H1 (cell line): ENCODE results near the gene EMC6. TPM values are rescaled to one million over a fixed set of nuclear protein-coding genes. Genes with fewer than 3 reads are reported as not detected.

Experiments
- CTCF ChIA-PET: fragments of 300-600 bp; sonication (Branson Sonifier 250); formaldehyde crosslinking; loops from one replicate; lab custom pipeline; 2021; ENCODE audit not compliant: partially characterized antibody; lab: Charles Lee
- POLR2A ChIA-PET: fragments of 300-600 bp; sonication (Branson Sonifier 250); formaldehyde crosslinking; loops from one replicate; lab custom pipeline; 2021; ENCODE audit warnings: inconsistent platforms; ENCODE audit not compliant: partially characterized antibody; lab: Charles Lee
- DNase-seq, 2 experiments: peaks; one replicate each; pipeline versions ENCODE4 v3.0.0 to v3.0.0-alpha.2; 2010 to 2022; ENCODE audit warnings: low spot score in 2 of 2, low read depth in 1 of 2, mixed read lengths in 1 of 2
- FAIRE-seq: peaks from 2 replicates; lab custom pipeline; 2011; peaks lifted over from hg19 to GRCh38; lab: Jason Lieb, UNC
- H2AFZ ChIP-seq: 2 replicates; pipeline ENCODE4 v1.8.1; 2012; ENCODE audit warnings: low read length, inconsistent platforms
- H2AK5ac ChIP-seq: 2 replicates; pipeline ENCODE4 v1.6.1; 2013; ENCODE audit warnings: low read depth, low read length
- H2BK120ac ChIP-seq: replicated peaks from 2 replicates; pipeline ENCODE3; 2013; ENCODE audit warnings: low read depth, low read length, inconsistent platforms
- H2BK12ac ChIP-seq: 2 replicates; pipeline ENCODE4 v1.6.1; 2013; ENCODE audit warnings: low read depth, low read length
- H2BK15ac ChIP-seq: 2 replicates; pipeline ENCODE4 v1.6.1; 2013; ENCODE audit warnings: low read length
- H2BK20ac ChIP-seq: 2 replicates; pipeline ENCODE4 v1.6.1; 2013; ENCODE audit warnings: low read length
- H2BK5ac ChIP-seq: 2 replicates; pipeline ENCODE4 v1.6.1; 2013; ENCODE audit warnings: low read depth, low read length
- H3K14ac ChIP-seq: 2 replicates; pipeline ENCODE4 v1.6.1; 2013; ENCODE audit warnings: inconsistent platforms; ENCODE audit not compliant: insufficient read length
- H3K18ac ChIP-seq: 2 replicates; pipeline ENCODE4 v1.6.1; 2013; ENCODE audit warnings: low read length; ENCODE audit errors: extremely low read depth
- H3K23ac ChIP-seq: 2 replicates; pipeline ENCODE4 v1.6.1; 2013; ENCODE audit warnings: inconsistent platforms; ENCODE audit not compliant: insufficient read length
- H3K23me2 ChIP-seq: 2 replicates; pipeline ENCODE4 v1.6.1; 2013; ENCODE audit warnings: low read depth, low read length
- H3K27ac ChIP-seq: 2 replicates; pipeline ENCODE4 v1.6.1; 2011; ENCODE audit warnings: low read depth, low read length, inconsistent platforms
- H3K27me3 ChIP-seq, 4 experiments: replicated peaks in 1 of 4; 1 replicate in 1 of 4; 2 replicates in 3 of 4; pipeline versions ENCODE4 v1.6.1 to v1.8.1; 2011 to 2013; ENCODE audit warnings: low read length in 3 of 4, mild to moderate bottlenecking in 3 of 4, inconsistent platforms in 2 of 4, mixed read lengths in 2 of 4, moderate library complexity in 1 of 4; ENCODE audit not compliant: control insufficient read depth in 3 of 4, insufficient read depth in 3 of 4; ENCODE audit errors: extremely low read depth in 1 of 4
- H3K36me3 ChIP-seq, 4 experiments: 2 replicates each; pipeline versions ENCODE4 v1.6.1 to v1.8.1; 2011 to 2013; ENCODE audit warnings: mild to moderate bottlenecking in 4 of 4, low read length in 3 of 4, moderate library complexity in 2 of 4, control low read depth in 1 of 4, inconsistent platforms in 1 of 4; ENCODE audit not compliant: insufficient read depth in 4 of 4, control insufficient read depth in 2 of 4
- H3K4ac ChIP-seq: replicated peaks from 2 replicates; pipeline ENCODE3; 2013; ENCODE audit warnings: low read length, low read depth, mixed read lengths, inconsistent platforms; ENCODE audit not compliant: insufficient read length
- H3K4me1 ChIP-seq, 4 experiments: replicated peaks in 1 of 4; 1 replicate in 1 of 4; 2 replicates in 3 of 4; pipeline versions ENCODE4 v1.6.1 to v1.8.1; 2011 to 2013; ENCODE audit warnings: low read length in 3 of 4, inconsistent platforms in 2 of 4, mixed read lengths in 1 of 4; ENCODE audit not compliant: insufficient read depth in 4 of 4, control insufficient read depth in 3 of 4
- H3K4me2 ChIP-seq, 2 experiments: 2 replicates each; pipeline versions ENCODE4 v1.6.1 to v1.8.1; 2011 to 2013; ENCODE audit warnings: low read depth in 2 of 2, low read length in 2 of 2, control low read depth in 1 of 2, inconsistent platforms in 1 of 2, mild to moderate bottlenecking in 1 of 2; ENCODE audit not compliant: insufficient read depth in 1 of 2
- H3K4me3 ChIP-seq, 4 experiments: fragments of 200-600, 300-600 bp in 1 of 4; sonication (generic), shearing (Covaris generic), sonication (Bioruptor Twin) in 1 of 4; 2 replicates each; pipeline versions ENCODE4 v1.5.1 to v1.8.1; 2011 to 2016; ENCODE audit warnings: low read length in 4 of 4, low read depth in 3 of 4, control low read depth in 2 of 4, inconsistent platforms in 2 of 4, mild to moderate bottlenecking in 2 of 4, mixed read lengths in 1 of 4, moderate library complexity in 1 of 4; ENCODE audit not compliant: insufficient read depth in 2 of 4; ENCODE audit errors: extremely low read depth in 1 of 4
- H3K56ac ChIP-seq: replicated peaks from 2 replicates; pipeline ENCODE3; 2013; ENCODE audit warnings: low read depth, mild to moderate bottlenecking, mixed read lengths, low read length, inconsistent platforms; ENCODE audit not compliant: insufficient read length
- H3K79me1 ChIP-seq: 2 replicates; pipeline ENCODE4 v1.6.1; 2013; ENCODE audit warnings: low read depth, low read length, control low read depth
- H3K79me2 ChIP-seq, 2 experiments: 2 replicates each; pipeline versions ENCODE4 v1.6.1 to v1.8.1; 2012 to 2013; ENCODE audit warnings: low read length in 2 of 2, mild to moderate bottlenecking in 2 of 2, inconsistent platforms in 1 of 2; ENCODE audit not compliant: insufficient read depth in 2 of 2, control insufficient read depth in 1 of 2
- H3K9ac ChIP-seq, 4 experiments: replicated peaks in 1 of 4; 1 replicate in 1 of 4; 2 replicates in 3 of 4; pipeline versions ENCODE4 v1.6.1 to v1.8.1; 2011 to 2013; ENCODE audit warnings: low read depth in 3 of 4, low read length in 3 of 4, control low read depth in 2 of 4, mild to moderate bottlenecking in 2 of 4, moderate library complexity in 2 of 4, inconsistent platforms in 1 of 4; ENCODE audit errors: extremely low read depth in 1 of 4
- H3K9me3 ChIP-seq, 2 experiments: 2 replicates each; pipeline versions ENCODE4 v1.6.1 to v1.8.1; 2012 to 2013; ENCODE audit warnings: mild to moderate bottlenecking in 2 of 2, moderate library complexity in 2 of 2, control low read depth in 1 of 2, inconsistent platforms in 1 of 2, low read depth in 1 of 2, low read length in 1 of 2, mixed read lengths in 1 of 2; ENCODE audit not compliant: insufficient read depth in 2 of 2
- H4K20me1 ChIP-seq, 2 experiments: replicated peaks in 1 of 2; 2 replicates each; pipeline versions ENCODE3 to v1.8.1; 2011 to 2013; ENCODE audit warnings: inconsistent platforms in 2 of 2, low read length in 2 of 2, mild to moderate bottlenecking in 1 of 2; ENCODE audit not compliant: insufficient read depth in 2 of 2, control insufficient read depth in 1 of 2
- H4K5ac ChIP-seq: 2 replicates; pipeline ENCODE4 v1.6.1; 2013; ENCODE audit warnings: low read length, low read depth, mixed read lengths, inconsistent platforms; ENCODE audit not compliant: insufficient read length
- H4K8ac ChIP-seq: 2 replicates; pipeline ENCODE4 v1.8.0; 2013; ENCODE audit warnings: mild to moderate bottlenecking, moderate library complexity, low read length, inconsistent platforms; ENCODE audit not compliant: insufficient read depth; ENCODE audit errors: extremely low read depth
- H4K91ac ChIP-seq: replicated peaks from 2 replicates; pipeline ENCODE3; 2013; ENCODE audit warnings: low read length, mixed read lengths, inconsistent platforms; ENCODE audit not compliant: insufficient read length
- ATF2 ChIP-seq: IDR thresholded peaks from 2 replicates; pipeline ENCODE4 v1.6.1; 2012; ENCODE audit warnings: low read length, inconsistent platforms
- CHD2 ChIP-seq: IDR thresholded peaks from 2 replicates; pipeline ENCODE4 v1.6.1; 2012; ENCODE audit warnings: low read length, improper control_type of control experiment
- POU5F1 ChIP-seq: IDR thresholded peaks from 2 replicates; pipeline ENCODE4 v1.6.1; 2011; ENCODE audit warnings: low read depth, mild to moderate bottlenecking, low read length, moderate library complexity
- TCF12 ChIP-seq: IDR thresholded peaks from 2 replicates; pipeline ENCODE4 v1.6.1; 2011; ENCODE audit warnings: low read depth, mild to moderate bottlenecking, low read length
- WGBS, 2 experiments: shearing (Covaris generic) in 1 of 2; methylation state at CpG; one replicate each; pipeline versions ENCODE4 v1.1.6 to v1.1.7; 2013 to 2015; ENCODE audit warnings: low lambda C conversion rate in 2 of 2, mixed read lengths in 2 of 2, inconsistent platforms in 1 of 2, low coverage in 1 of 2, missing lambda C conversion rate in 1 of 2; ENCODE audit not compliant: insufficient replicate concordance in 2 of 2, insufficient coverage in 1 of 2, insufficient read length in 1 of 2; ENCODE audit errors: extremely low coverage in 1 of 2, missing lambda C conversion rate in 1 of 2; 5-methylcytosine and 5-hydroxymethylcytosine counted together
- polyA plus RNA-seq, 7 experiments: library from polyadenylated mRNA; depleted of rRNA in 3 of 7; stranded (reverse) in 5 of 7; unstranded in 2 of 7; fragments of >200 nt in 5 of 7; fragments of 200-250 nt in 2 of 7; gene quantifications; 1 replicate in 5 of 7; 2 replicates in 1 of 7; 4 replicates in 1 of 7; pipeline versions ENCODE4 v1.2.1 to v1.2.3, GENCODE V29; 2011 to 2013; ENCODE audit warnings: missing spikeins in 2 of 7, mixed read lengths in 2 of 7
- total RNA-seq: library from RNA; stranded (reverse); fragmentation: NEBNext Ultra II Directional; extraction: Animal tissue kit (Norgen Biotek cat#: 25700); gene quantifications from 2 replicates; pipeline ENCODE4 v1.2.1, GENCODE V29; 2021

Gene EMC6
- total and polyA plus RNA-seq, 2 of the 8 experiments (the other 6 are each of a cell fraction or from before 2014, with no cell fraction given) = 81.5 to 193 TPM

- no peak overlapping the region for H3K9ac ChIP-seq
- peaks cover 14 to 55% (median 35%) of the 10 kb centered on the region in 4 experiments; a peak in 7 of 8 replicates for H3K36me3 ChIP-seq
These were observed 45.5 kb upstream of the EMC6 start for GRCh38 chr17:3622977-3623594.

More at GRCh38 chr17:3622977-3623594, 45.5 kb upstream of the EMC6 start:
- no peak for FAIRE-seq
- 88% methylated on average over 16 of the region's 16 CpGs; no CpG with 5 or more reads in 1 of the 2 experiments for WGBS, 2 experiments
- H3K23me2 ChIP-seq = no peaks in the 10 kb centered on the region
- H2BK12ac ChIP-seq = no peak overlapping the region
- CTCF ChIA-PET = interaction anchor here (1.0 to 1.4 kb wide), 2 partner anchors 20 to 60 kb away, joined by 4 read pairs; no protein-coding TSS in a partner anchor
- H2BK15ac ChIP-seq = no peak overlapping the region
- no peak overlapping the region for H3K23ac ChIP-seq
- H3K4me3 ChIP-seq = no peak overlapping the region
- H2BK5ac ChIP-seq = no peak overlapping the region
- H3K4me2 ChIP-seq = no peak overlapping the region
- no peaks in the 10 kb centered on the region; the same call in 1 of the 2 replicates for H3K79me1 ChIP-seq
- TF ChIP-seq POU5F1 (no peak), TCF12 (no peak), ATF2 (no peak), CHD2 (no peak)
- TF ChIP-seq, all 59 proteins: peak for 0
- Histone ChIP-seq H4K8ac (no peak overlapping the region), H4K20me1 (peaks cover 0 to 6% of the 10 kb centered on the region in 2 experiments), H3K4ac (no peak overlapping the region), H2AK5ac (no peak overlapping the region), H3K9me3 (no peaks in the 10 kb centered on the region), H3K56ac (no peak overlapping the region), H2AFZ (no peak overlapping the region), H3K27ac (no peak overlapping the region), H3K27me3 (no peaks in the 10 kb centered on the region), H3K4me1 (no peaks in the 10 kb centered on the region), H2BK20ac (no peak overlapping the region), H3K14ac (no peak overlapping the region), H4K91ac (no peak overlapping the region), H3K79me2 (no peaks in the 10 kb centered on the region), H2BK120ac (no peak overlapping the region), H4K5ac (no peak overlapping the region), H3K18ac (no peak overlapping the region)
- no peak for DNase-seq
- POLR2A ChIA-PET = interaction anchor here (1.3 kb wide), 2 partner anchors 9 to 11 kb away, joined by 4 to 6 read pairs; no protein-coding TSS in a partner anchor
